Measurements from ENCODE around the gene TSSK2.

The TSSK2 gene

GRCh38 chr22:19125474-19126308, 5.4 kb upstream of the TSSK2 start:
- no peak for DNase-seq

GRCh38 chr22:19126309-19127273, 4.5 kb upstream of the TSSK2 start:
- DNase-seq: no peak

GRCh38 chr22:19127329-19128008, 3.6 kb upstream of the TSSK2 start:
- no peak for DNase-seq

GRCh38 chr22:19128009-19128401, 3.1 kb upstream of the TSSK2 start:
- DNase-seq: no peak

- no peak for DNase-seq
These were observed 2.0 kb upstream of the TSSK2 start for GRCh38 chr22:19128946-19129727.

- DNase-seq: no peak
These were observed 1.2 kb upstream of the TSSK2 start for GRCh38 chr22:19129871-19130270.

GRCh38 chr22:19131685-19132015, 542 bp downstream of the TSSK2 start:
- no peak for DNase-seq

- DNase-seq: no peak
These were observed 1.0 kb downstream of the TSSK2 start for GRCh38 chr22:19132153-19132552.

- DNase-seq: no peak
These were observed 1.7 kb downstream of the TSSK2 start for GRCh38 chr22:19132693-19133400.

- no peak for DNase-seq
These were observed 2.5 kb downstream of the TSSK2 start for GRCh38 chr22:19133561-19133960.

- no peak for DNase-seq
These were observed 3.2 kb downstream of the TSSK2 start for GRCh38 chr22:19134176-19134831.

- DNase-seq: no peak
These were observed 3.8 kb downstream of the TSSK2 start for GRCh38 chr22:19134874-19135273.

GRCh38 chr22:19136915-19137314, 5.8 kb downstream of the TSSK2 start:
- no peak for DNase-seq

- DNase-seq: no peak
These were observed 6.5 kb downstream of the TSSK2 start for GRCh38 chr22:19137384-19138216.

- no peak for DNase-seq
These were observed 7.3 kb downstream of the TSSK2 start for GRCh38 chr22:19138217-19139000.

- DNase-seq: no peak
These were observed 7.9 kb downstream of the TSSK2 start for GRCh38 chr22:19139001-19139356.

- no peak for DNase-seq
These were observed 8.9 kb downstream of the TSSK2 start for GRCh38 chr22:19139974-19140373.

- no peak for DNase-seq
These were observed 11.3 kb downstream of the TSSK2 start for GRCh38 chr22:19142394-19142793.

- no peak for DNase-seq
These were observed 12.1 kb downstream of the TSSK2 start for GRCh38 chr22:19143212-19143611.

GRCh38 chr22:19143967-19144400, 12.9 kb downstream of the TSSK2 start:
- DNase-seq: no peak
